ENCODE measurements around the gene CCNL2. TPM values are rescaled to one million over a fixed set of nuclear protein-coding genes. Genes with fewer than 3 reads are reported as not detected.

CCNL2 gene
- total and polyA plus RNA-seq, 2 of the 13 experiments (the other 11 are each of a cell fraction or from before 2014, with no cell fraction given) = 105 to 340 TPM

- TF ChIP-seq USF2 (IDR thresholded peaks at IDR 0.05; ENCODE audit: low read depth, low read length) (no peak), USF2 (CRISPR knock-in tag; IDR thresholded peaks at IDR 0.05; ENCODE audit: borderline replicate concordance) (no peak), MAFK (conservative IDR thresholded peaks at IDR 0.05 in 1 of 2, IDR thresholded peaks at IDR 0.05 in 1 of 2; ENCODE audit: low read length in 2 of 2) (no peak), MTF1 (CRISPR knock-in tag; IDR thresholded peaks at IDR 0.05) (no peak), ZNF3 (CRISPR knock-in tag; IDR thresholded peaks at IDR 0.05) (no peak), POLR2AphosphoS5 (IDR thresholded peaks at IDR 0.05; ENCODE audit: low read depth, low read length) (peak; percentile 61; the same call in 1 of the 2 replicates), HDAC2 (CRISPR knock-in tag; IDR thresholded peaks at IDR 0.05) (peak; percentile 99), CAMTA2 (CRISPR knock-in tag; IDR thresholded peaks at IDR 0.05; ENCODE audit: borderline replicate concordance) (0 out of 2 replicates have a peak, but pooled peaks have one; percentile 39), THAP9 (CRISPR knock-in tag; IDR thresholded peaks at IDR 0.05; ENCODE audit: borderline replicate concordance) (no peak; the same call in 1 of the 2 replicates), ARNT (IDR thresholded peaks at IDR 0.05) (no peak), ZNF441 (CRISPR knock-in tag; IDR thresholded peaks at IDR 0.05; ENCODE audit: borderline replicate concordance) (peak; percentile 50; the same call in 1 of the 2 replicates), LCORL (IDR thresholded peaks at IDR 0.05) (no peak), LCORL (CRISPR knock-in tag; IDR thresholded peaks at IDR 0.05) (peak; percentile 96), ZNF224 (CRISPR knock-in tag; IDR thresholded peaks at IDR 0.05) (no peak), ATF5 (CRISPR knock-in tag; IDR thresholded peaks at IDR 0.05; ENCODE audit: low read depth) (no peak), ELF4 (CRISPR knock-in tag; IDR thresholded peaks at IDR 0.05; ENCODE audit: borderline replicate concordance) (no peak), ZFP36L2 (CRISPR knock-in tag; IDR thresholded peaks at IDR 0.05) (no peak), CENPX (CRISPR knock-in tag; IDR thresholded peaks at IDR 0.05) (no peak), E2F2 (CRISPR knock-in tag; IDR thresholded peaks at IDR 0.05; ENCODE audit: borderline replicate concordance) (no peak), HDAC6 (IDR thresholded peaks at IDR 0.05; ENCODE audit: low read depth, low read length) (no peak), ATM (IDR thresholded peaks at IDR 0.05; ENCODE audit: borderline replicate concordance) (no peak), GTF2F1 (IDR thresholded peaks at IDR 0.05; ENCODE audit: low read length) (no peak)
These were observed 1.7 kb upstream of the CCNL2 start (continued) for GRCh38 chr1:1400576-1401456.
